ENCODE results near the gene MARCHF11.

Gene MARCHF11

DNA sequence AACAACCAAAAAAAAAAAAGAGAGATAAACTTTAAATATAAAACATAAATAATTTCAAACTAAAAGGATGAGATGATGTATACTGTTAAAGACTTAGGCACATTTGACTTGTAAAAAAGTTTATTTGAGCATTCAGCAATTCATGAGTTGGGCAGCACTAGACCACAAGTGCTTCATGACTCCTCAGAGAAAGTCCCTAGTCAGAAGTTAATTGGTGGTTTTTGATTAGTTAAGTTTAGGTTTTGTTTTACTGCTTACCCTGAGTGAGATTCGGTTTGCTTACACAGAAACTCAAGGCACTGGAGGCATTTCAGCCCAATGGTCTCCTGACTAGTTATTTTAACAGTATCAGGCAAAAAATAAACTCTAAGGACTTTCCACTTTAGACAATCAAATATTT lies 129.2 kb downstream of the MARCHF11 start:
- DNase-seq, result no peak

DNA sequence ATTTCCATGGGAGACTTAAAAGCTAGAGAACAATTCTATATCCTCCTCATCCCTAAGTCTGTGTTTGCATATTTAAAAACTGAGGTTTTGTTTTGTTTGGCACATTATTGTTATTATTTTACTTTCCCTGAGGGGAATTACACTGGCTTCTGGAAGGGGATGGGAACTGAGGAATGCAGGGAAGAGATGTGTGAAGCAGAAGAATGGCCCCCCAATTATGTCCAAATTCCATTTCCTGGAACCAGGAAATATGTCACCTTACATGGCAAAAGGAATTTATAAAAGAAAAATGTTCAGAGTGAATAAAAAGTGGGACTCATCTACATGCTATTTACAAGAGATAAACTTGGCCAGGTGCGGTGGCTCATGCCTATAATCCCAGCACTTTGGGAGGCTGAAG lies 129.8 kb downstream of the MARCHF11 start:
- DNase-seq, result no peak

DNA sequence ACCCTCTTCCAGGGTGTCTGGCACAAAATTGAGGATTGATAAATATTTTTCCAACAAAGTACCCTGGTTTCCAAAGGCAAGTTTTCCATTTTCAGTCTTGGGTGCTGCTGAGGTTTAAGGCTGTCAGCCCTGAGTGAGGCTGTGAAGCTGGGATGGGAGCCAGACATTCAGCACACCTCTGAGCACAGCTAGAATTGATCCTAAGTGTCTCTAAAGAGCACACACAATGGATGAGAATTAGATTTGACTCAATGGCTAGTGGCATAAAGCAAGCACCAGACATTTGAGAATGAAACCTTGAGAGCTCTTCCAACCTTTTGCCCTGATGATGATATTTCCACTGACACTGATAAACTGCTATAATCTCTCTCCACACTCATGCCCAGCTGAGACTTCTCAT lies 131.5 kb downstream of the MARCHF11 start:
- no peak for DNase-seq

DNA sequence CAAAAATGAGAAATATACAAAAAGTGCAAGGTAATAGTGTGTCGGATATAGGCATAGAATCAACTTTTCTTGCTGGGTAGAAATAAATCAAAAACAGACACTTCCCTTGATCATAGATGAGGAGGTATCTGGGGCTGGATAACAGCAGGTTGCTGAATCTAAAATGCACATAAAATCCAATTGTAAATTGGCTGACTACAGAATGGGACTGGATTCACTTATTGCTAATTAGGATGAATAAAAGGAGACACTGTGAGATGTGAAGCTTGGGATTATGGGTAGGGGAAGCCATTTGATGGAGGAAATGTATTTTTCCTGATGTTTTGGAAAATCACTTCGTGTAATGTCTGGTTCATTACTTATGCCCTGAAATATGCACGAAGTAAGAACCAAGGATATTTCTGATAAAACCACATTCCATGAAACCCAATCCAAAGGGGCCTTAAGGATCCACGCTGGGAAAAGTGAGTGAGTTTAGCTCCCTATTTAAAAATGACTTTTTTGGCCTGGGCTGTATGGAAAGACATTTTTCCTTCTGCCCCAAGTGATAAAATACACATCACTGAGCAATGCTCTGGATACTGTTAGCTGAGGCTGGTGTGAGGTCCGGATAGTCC lies 136.1 kb downstream of the MARCHF11 start:
- DNase-seq, result no peak

DNA sequence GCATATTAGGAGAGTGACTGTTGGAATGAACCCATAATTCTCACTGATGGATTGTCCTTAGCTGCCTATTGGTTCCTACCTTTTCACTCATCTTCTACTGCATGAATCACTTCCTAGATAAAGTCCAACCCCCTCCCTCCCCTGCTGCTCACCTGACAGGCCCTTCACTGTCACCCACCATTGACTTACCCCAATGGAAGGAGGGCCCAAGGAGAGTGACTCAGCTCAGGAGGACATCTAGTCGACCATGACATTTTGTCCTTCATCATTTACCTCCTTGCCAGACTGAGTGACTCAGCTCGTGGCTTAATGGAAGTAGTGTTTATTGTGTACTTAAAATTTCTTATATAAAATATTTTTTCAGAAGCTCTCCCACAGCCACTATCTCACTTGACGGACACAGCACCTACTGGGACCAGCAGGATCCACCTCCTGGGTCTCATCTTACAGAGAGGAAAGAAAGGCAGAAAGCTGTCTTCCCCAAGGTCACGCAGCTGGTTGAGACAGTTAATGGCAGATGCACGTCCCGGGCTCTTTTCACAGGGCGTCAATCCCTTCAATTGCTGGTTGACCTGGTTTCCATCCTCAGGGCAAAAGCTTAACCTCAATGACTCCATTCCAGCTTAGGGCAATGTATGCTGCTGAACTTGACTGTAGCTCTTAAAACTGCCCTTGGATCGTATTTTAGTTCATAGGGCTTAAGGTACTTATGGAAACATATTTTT lies 142.3 kb downstream of the MARCHF11 start:
- no peak for DNase-seq

DNA sequence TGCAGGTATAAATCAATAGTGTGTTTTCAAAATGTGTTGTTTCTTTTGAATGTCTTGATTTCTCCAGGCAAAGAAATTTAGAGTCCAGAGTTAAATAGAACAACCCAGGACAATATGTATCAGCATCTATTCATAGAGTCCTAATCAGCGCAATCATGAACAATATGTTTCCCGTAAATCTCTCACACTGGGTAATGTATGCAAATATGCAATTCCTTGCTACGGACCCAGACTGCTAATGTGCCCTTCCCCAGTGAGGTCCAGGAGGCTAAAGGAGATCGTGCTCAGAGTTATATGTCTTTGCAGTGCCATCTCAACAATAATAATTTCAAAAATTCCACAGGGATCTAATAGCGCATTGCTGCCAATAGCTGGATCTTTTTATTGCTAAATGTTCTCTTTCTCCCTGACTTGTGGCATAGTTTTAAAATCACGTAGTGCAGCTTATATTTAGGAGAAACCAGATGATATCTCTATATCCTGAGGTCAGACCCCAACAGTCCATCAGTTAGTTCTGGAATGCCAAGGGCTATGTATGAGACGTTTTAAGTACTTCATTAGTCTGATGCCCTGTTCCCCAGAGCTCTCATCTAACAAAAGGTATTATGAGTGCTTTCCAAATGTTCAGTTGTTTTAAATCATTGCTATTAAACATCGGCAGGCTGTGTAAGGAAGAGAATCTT lies 145.1 kb downstream of the MARCHF11 start:
- no peak for DNase-seq

DNA sequence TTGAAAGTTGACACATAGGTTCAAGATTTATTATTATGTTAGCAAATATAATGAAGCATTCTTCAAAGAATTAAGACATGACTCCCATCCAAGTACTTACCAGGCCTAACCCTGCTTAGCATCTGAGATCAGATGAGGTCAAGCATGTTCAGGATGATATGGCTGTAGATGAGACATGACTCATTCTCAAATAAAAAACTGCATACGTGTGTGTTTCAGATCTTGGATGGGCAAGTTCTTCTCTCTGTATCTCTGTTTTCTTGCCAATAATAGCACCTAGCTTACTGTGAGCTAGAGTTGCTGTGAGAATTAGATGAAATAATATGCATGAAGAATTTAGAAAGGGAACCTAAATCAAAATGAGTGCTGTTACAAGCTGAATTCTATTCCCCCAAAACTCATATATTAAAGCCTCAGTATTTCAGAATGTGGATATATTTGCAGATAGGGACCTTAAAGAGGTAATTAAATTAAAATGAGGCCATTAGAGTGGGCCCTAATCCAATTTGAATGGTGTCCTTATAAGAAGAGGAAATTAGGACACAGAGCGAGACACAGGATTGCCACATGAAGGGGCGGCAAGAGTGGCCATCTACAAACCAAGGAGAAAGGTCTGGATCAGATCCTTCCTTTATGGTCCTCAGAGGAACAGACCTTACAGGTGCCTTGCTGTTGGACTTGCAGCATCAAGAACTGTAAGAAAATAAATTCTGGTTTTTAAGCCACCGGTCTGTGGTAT lies 146.2 kb downstream of the MARCHF11 start:
- no peak for DNase-seq

DNA sequence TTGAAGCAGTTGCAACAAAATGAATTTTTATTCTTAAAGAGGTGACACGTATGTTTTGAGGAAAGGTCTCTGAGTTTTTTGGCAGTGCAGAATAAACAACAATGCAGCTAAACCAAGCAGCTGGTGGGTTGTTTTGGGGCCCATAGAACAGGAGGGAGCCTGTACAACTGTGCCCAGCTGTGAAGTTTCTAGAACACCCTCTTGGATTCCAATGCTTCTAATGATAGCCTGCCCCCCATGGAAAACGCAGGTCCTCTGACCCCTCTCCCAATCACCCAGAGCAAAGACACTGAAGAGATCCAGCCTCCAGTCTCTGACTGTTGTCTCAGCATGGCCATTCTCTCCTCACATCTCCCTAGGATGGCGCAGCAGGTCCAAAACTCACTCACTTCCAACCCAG lies 150.9 kb downstream of the MARCHF11 start:
- no peak for DNase-seq

DNA sequence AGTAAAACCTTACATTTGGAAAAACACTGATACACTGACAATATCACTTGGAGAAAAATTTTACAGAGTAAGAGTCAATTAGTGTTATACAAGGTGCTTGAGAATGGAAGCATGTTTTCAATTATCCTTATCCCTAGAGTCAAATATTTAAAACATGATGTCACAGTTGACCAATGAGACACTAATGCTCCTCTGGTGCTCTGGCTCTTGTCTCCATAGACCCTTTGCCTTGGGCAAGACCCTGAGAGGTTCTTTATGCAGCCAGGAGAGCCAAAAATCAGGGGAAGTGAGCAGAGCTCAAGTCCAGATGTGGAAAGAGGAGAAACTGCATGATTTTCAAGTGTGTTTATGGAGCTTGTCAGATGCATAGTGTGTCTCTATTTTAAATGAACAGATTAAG lies 153.9 kb downstream of the MARCHF11 start:
- no peak for DNase-seq

DNA sequence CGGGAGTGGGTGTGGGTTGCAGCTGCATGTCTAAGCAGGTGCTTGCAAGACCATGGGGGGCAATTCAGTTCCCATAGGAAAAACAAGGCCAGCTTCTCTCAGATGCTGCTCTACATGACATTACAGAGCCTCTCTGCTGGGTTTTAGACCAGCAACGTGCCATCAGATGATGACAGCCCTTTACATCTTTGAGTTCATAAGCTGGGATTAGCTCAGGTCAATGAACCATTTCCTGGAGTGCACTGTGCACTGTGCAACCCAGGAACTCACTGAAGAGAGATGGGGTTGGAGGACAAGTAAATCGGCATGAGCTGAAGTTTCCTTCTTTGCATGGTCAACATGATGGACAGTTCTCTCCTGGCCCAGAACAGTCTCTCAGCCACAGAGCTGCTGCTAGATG lies 160.6 kb downstream of the MARCHF11 start:
- DNase-seq, result no peak

DNA sequence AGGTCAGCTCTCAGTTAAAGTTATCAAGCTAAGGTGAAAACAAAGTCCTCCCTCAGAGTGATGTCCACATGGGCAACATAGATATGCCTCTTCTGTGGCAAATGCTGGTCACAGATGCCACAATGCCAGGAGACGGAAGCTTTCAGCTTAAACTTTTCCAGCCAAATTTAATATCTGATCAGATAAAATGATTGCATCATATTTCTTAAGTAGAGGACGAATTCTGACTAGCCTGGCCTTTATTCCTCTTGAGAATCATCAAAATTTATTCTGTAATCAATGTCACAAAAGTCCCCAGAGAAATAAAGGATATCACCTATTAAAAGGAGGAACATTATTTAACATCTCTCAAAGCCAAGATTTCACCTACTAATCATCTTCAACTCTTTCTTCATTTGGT lies 161.9 kb downstream of the MARCHF11 start:
- DNase-seq, result no peak

Data from activated naive CD4-positive, alpha-beta T cell treated with anti-CD3 and anti-CD28 coated beads, Interleukin-2, amount 50 U/mL, for 16 hours (primary cell).